ENCODE results near the gene C1orf159. TPM values are rescaled to one million over a fixed set of nuclear protein-coding genes. Genes with fewer than 3 reads are reported as not detected.

C1orf159 gene
- total and polyA plus RNA-seq, 2 of the 8 experiments (the other 6 are each of a cell fraction or from before 2014, with no cell fraction given) = 10.0 to 10.9 TPM

DNA sequence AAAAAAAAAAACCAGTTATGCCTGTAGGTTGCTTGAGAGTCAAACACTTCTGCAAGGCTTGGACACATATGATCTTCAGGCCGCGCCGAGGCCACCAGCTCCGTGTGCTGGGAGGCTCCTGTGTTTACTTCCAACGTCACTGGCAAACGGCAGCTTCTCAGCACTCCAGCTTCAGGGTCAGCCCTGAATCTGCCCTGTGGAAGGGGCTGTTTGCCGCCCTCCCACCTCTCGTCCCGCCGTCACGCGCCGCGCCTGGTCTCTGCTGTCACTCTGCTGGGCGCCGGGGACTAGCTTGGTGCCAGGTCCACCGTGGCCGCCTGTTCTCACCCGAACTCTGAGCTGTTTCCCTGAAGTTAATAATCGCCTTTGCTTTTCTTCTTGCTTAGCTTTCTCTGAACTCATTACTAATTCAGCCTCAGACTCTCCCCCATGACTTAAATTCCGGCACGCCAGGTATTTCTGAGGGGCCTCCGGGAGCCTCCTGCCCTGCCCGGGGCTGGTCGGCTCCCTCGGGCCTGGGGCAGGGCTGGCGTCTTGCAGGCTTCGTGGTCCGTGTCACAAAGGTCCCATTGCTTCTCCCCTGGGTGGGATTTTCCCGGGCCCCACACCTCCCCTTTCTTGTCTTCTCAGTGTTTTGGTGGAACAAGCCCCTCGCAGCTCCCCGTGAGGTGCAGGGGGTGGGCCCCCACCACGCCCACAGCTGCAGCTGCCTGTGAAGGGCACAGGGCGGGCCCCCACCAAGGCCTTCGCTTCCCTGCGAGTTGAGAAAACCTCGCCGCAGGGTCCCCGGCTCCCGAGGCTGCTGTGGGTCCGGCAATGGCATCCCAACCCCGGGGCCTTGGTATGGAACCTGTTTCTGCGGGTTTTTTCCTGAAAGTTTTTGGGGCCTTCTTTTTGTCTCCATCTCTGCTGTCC lies 14.6 kb upstream of the C1orf159 start:
- Histone ChIP-seq H3K56ac (replicated peaks; ENCODE audit: insufficient read length, low read depth, low read length) (no peak overlapping the region), H3K36me3 (ENCODE audit: control insufficient read depth in 2 of 4, insufficient read depth in 4 of 4, low read length in 3 of 4) (no peaks in the 10 kb centered on the region), H4K20me1 (replicated peaks in 1 of 2; ENCODE audit: control insufficient read depth in 1 of 2, insufficient read depth in 2 of 2, low read length in 2 of 2) (no peaks in the 10 kb centered on the region), H3K4me3 (ENCODE audit: extremely low read depth in 1 of 4, insufficient read depth in 2 of 4, low read depth in 3 of 4, low read length in 4 of 4) (no peak overlapping the region), H3K9me3 (ENCODE audit: insufficient read depth in 2 of 2, low read depth in 1 of 2, low read length in 1 of 2) (no peaks in the 10 kb centered on the region), H3K4me2 (ENCODE audit: insufficient read depth in 1 of 2, low read depth in 2 of 2, low read length in 2 of 2) (no peak overlapping the region), H2BK15ac (ENCODE audit: low read length) (no peak overlapping the region), H4K8ac (ENCODE audit: extremely low read depth, insufficient read depth, low read length) (no peak overlapping the region), H2BK20ac (ENCODE audit: low read length) (no peak overlapping the region), H3K79me1 (ENCODE audit: low read depth, low read length) (no peaks in the 10 kb centered on the region), H2BK120ac (replicated peaks; ENCODE audit: low read depth, low read length) (no peak overlapping the region), H2BK12ac (ENCODE audit: low read depth, low read length) (no peak overlapping the region), H4K5ac (ENCODE audit: insufficient read length, low read depth, low read length) (no peak overlapping the region), H3K14ac (ENCODE audit: insufficient read length) (no peak overlapping the region), H3K23me2 (ENCODE audit: low read depth, low read length) (no peaks in the 10 kb centered on the region), H3K23ac (ENCODE audit: insufficient read length) (no peak overlapping the region), H3K27me3 (replicated peaks in 1 of 4; ENCODE audit: control insufficient read depth in 3 of 4, extremely low read depth in 1 of 4, insufficient read depth in 3 of 4, low read length in 3 of 4) (no peaks in the 10 kb centered on the region), H3K9ac (replicated peaks in 1 of 4; ENCODE audit: extremely low read depth in 1 of 4, low read depth in 3 of 4, low read length in 3 of 4) (no peak overlapping the region), H3K27ac (ENCODE audit: low read depth, low read length) (no peak overlapping the region), H3K4ac (replicated peaks; ENCODE audit: insufficient read length, low read depth, low read length) (no peak overlapping the region), H2AK5ac (ENCODE audit: low read depth, low read length) (no peak overlapping the region), H3K18ac (ENCODE audit: extremely low read depth, low read length) (no peak overlapping the region), H4K91ac (replicated peaks; ENCODE audit: insufficient read length, low read length) (no peak overlapping the region), H3K4me1 (replicated peaks in 1 of 4; ENCODE audit: control insufficient read depth in 3 of 4, insufficient read depth in 4 of 4, low read length in 3 of 4) (peaks cover 0 to 8% (median 0%) of the 10 kb centered on the region in 4 experiments; a peak in 3 of 7 replicates), H2BK5ac (ENCODE audit: low read depth, low read length) (no peak overlapping the region), H2AFZ (ENCODE audit: low read length) (no peak overlapping the region), H3K79me2 (ENCODE audit: control insufficient read depth in 1 of 2, insufficient read depth in 2 of 2, low read length in 2 of 2) (no peaks in the 10 kb centered on the region)
- ChIA-PET POLR2A (ENCODE audit: partially characterized antibody) (interaction anchor here (0.8 kb wide), 1 partner anchor 9 kb away, joined by 3 read pairs; no protein-coding TSS in a partner anchor), CTCF (ENCODE audit: partially characterized antibody) (interaction anchor here (0.6 to 3.0 kb wide), 7 partner anchors 9 to 146 kb away, joined by 3 to 13 read pairs (median 3); no protein-coding TSS in a partner anchor)
- DNase-seq (ENCODE audit: low read depth in 1 of 2, low spot score in 2 of 2) (no peak), FAIRE-seq (no peak)
- WGBS, 2 experiments (ENCODE audit: extremely low coverage in 1 of 2, insufficient coverage in 1 of 2, insufficient read length in 1 of 2, insufficient replicate concordance in 2 of 2, low coverage in 1 of 2, low lambda C conversion rate in 2 of 2, missing lambda C conversion rate in 1 of 2) = 87% methylated on average over 43 of the region's 43 CpGs; no CpG with 5 or more reads in 1 of the 2 experiments
- TF ChIP-seq JUND (IDR thresholded peaks at IDR 0.05; ENCODE audit: low read length) = no peak
- no peak for TF ChIP-seq SIRT6 (IDR thresholded peaks at IDR 0.05; ENCODE audit: low read length)
- TF ChIP-seq RNF2 (IDR thresholded peaks at IDR 0.05; ENCODE audit: borderline replicate concordance, low read depth, low read length, missing control alignments, poor library complexity, severe bottlenecking) = no peak
- TF ChIP-seq HDAC6 (IDR thresholded peaks at IDR 0.05; ENCODE audit: low read depth, low read length) = no peak
- TF ChIP-seq, protein P1, sequence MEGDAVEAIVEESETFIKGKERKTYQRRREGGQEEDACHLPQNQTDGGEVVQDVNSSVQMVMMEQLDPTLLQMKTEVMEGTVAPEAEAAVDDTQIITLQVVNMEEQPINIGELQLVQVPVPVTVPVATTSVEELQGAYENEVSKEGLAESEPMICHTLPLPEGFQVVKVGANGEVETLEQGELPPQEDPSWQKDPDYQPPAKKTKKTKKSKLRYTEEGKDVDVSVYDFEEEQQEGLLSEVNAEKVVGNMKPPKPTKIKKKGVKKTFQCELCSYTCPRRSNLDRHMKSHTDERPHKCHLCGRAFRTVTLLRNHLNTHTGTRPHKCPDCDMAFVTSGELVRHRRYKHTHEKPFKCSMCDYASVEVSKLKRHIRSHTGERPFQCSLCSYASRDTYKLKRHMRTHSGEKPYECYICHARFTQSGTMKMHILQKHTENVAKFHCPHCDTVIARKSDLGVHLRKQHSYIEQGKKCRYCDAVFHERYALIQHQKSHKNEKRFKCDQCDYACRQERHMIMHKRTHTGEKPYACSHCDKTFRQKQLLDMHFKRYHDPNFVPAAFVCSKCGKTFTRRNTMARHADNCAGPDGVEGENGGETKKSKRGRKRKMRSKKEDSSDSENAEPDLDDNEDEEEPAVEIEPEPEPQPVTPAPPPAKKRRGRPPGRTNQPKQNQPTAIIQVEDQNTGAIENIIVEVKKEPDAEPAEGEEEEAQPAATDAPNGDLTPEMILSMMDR (IDR thresholded peaks at IDR 0.05; ENCODE audit: control extremely low read depth in 1 of 3, insufficient read depth in 1 of 3, low read depth in 1 of 3, low read length in 3 of 3) = no peak
- TF ChIP-seq SP2 (IDR thresholded peaks at IDR 0.05; ENCODE audit: low read length) = no peak
- no peak for TF ChIP-seq CTBP2 (IDR thresholded peaks at IDR 0.05; ENCODE audit: borderline replicate concordance, insufficient read depth, insufficient read length, low read length)
- TF ChIP-seq TCF12 (IDR thresholded peaks at IDR 0.05; ENCODE audit: low read depth, low read length) = no peak
- no peak for TF ChIP-seq TAF7 (optimal IDR thresholded peaks at IDR 0.05; ENCODE audit: borderline replicate concordance, low read depth, low read length)

Measured in H1 (cell line).